Upper lobe of left lung (tissue), 6 donors: ENCODE measurements around the gene CISD3. TPM values are rescaled to one million over a fixed set of nuclear protein-coding genes. Genes with fewer than 3 reads are reported as not detected.
A peak's percentile ranks its signal among the peaks of the same experiment; 100 is the strongest.

Experiments
- ATAC-seq, 2 donors: fragments of 200-7000 bp; cut with Tn5 transposase; one replicate each; pipeline ENCODE4 v1.9.1; 2022; ENCODE audit warnings: mild to moderate bottlenecking in 2 of 2, moderate library complexity in 2 of 2; ENCODE audit not compliant: low FRiP score in 2 of 2
- DNase-seq, 2 donors: peaks; one replicate each; pipeline ENCODE4 v3.0.0-alpha.2; 2019 to 2020
- H3K27ac ChIP-seq, 4 donors: fragments of 200-600 bp; sonication (generic); one replicate each; pipeline ENCODE4 v1.5.1; 2016 to 2019
- H3K27me3 ChIP-seq, 4 donors: fragments of 200-600 bp; sonication (generic); one replicate each; pipeline ENCODE4 v1.5.1; 2017 to 2019
- H3K36me3 ChIP-seq, 4 donors: fragments of 200-600 bp; sonication (generic); one replicate each; pipeline ENCODE4 v1.5.1; 2016 to 2019
- H3K4me1 ChIP-seq, 4 donors: fragments of 200-600 bp; sonication (generic); one replicate each; pipeline ENCODE4 v1.5.1; 2018 to 2019
- H3K4me3 ChIP-seq, 4 donors: fragments of 200-600 bp; sonication (generic); one replicate each; pipeline ENCODE4 v1.5.1; 2017 to 2019; ENCODE audit warnings: mild to moderate bottlenecking in 2 of 4, moderate library complexity in 1 of 4
- H3K9me3 ChIP-seq, 4 donors: fragments of 200-600 bp; sonication (generic); one replicate each; pipeline ENCODE4 v1.5.1; 2018 to 2019
- EP300 ChIP-seq, 4 donors: sonication (generic); formaldehyde crosslinking; IDR thresholded peaks; one replicate each; pipeline ENCODE4 v1.5.1; 2017; ENCODE audit warnings: antibody characterized with exemption in 4 of 4, control low read depth in 2 of 4
- POLR2A ChIP-seq, 4 donors: fragments of 450-650 bp; IDR thresholded peaks; one replicate each; pipeline ENCODE4 v1.5.1; 2016 to 2017; ENCODE audit warnings: antibody characterized with exemption in 4 of 4, mild to moderate bottlenecking in 2 of 4
- POLR2AphosphoS5 ChIP-seq, 2 donors: sonication (generic); formaldehyde crosslinking; IDR thresholded peaks; one replicate each; pipeline ENCODE4 v1.5.1; 2017; ENCODE audit warnings: antibody characterized with exemption in 2 of 2
- WGBS, 2 donors: methylation state at CpG; one replicate each; pipeline ENCODE4 v1.1.5; 2017 to 2018; 5-methylcytosine and 5-hydroxymethylcytosine counted together
- total RNA-seq, 6 donors: library from RNA; depleted of rRNA in 4 of 6; stranded (reverse); fragments of >200 nt in 4 of 6; gene quantifications; one replicate each; pipeline versions ENCODE4 v1.1.0 to v1.2.1, GENCODE V29; 2016 to 2021
- TF ChIP-seq, protein P1 (sequence below), 6 experiments: fragments of 450-650 bp in 4 of 6; fragments of 200-600 bp in 2 of 6; sonication (generic) in 2 of 6; IDR thresholded peaks; one replicate each; pipeline ENCODE4 v1.5.1; 2016 to 2019; ENCODE audit warnings: antibody characterized with exemption in 6 of 6
- donor health status: DM: no; HTN: no; CAD: no; lungs with moderate emphysema.
- donor health status: DM: no; HTN: yes; CAD: no; lungs with severe emphysema.

Gene CISD3
- total RNA-seq, 6 donors from 2014 or later: 6.3 to 49.7 (median 15.9) TPM

DNA sequence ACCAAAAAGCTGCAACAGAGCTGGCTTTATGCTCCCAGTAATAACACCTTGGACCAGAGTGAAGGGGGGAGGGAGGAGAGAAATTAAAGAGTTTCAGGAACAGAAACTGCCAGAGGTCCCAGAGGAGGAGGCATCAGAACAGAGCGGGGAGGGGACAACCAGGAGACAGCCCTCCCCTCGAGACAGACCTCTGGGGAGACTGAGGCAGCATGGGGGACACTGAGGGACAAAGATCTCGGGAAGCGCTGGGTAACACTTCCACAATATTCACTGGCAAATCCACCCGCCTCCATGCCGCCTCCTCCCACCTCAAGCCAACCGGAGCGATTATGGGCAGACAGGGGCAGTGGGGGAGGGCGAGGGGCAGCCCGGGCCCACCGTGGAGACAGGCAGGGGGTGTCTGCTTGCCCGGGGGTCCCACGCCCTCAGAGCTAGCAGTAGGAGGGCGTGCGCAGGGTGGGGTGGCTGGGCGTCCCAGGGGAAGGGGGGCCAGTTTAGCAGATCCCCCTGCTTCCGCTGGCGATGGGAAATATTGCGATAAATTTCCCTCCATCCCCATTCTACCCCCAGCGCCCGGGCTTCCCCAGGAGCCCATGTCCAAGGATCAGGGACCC, 16.8 kb downstream of the CISD3 start:
- WGBS, 2 donors: 6 to 10% methylated on average over 4 to 18 of the region's 21 CpGs
- Histone ChIP-seq H3K27ac (peak overlapping the region; percentile 89 to 95 (median 92)), H3K9me3 (no peaks in the 10 kb centered on the region), H3K27me3 (peaks cover 0 to 14% (median 2%) of the 10 kb centered on the region in 4 donors), H3K36me3 (no peaks in the 10 kb centered on the region), H3K4me1 (peaks cover 69 to 90% (median 89%) of the 10 kb centered on the region in 4 donors), H3K4me3 (peak overlapping the region; percentile 84 to 97 (median 86))
- ATAC-seq: no peak
- no peak for TF ChIP-seq POLR2AphosphoS5 (IDR thresholded peaks at IDR 0.05)
- TF ChIP-seq, protein P1, sequence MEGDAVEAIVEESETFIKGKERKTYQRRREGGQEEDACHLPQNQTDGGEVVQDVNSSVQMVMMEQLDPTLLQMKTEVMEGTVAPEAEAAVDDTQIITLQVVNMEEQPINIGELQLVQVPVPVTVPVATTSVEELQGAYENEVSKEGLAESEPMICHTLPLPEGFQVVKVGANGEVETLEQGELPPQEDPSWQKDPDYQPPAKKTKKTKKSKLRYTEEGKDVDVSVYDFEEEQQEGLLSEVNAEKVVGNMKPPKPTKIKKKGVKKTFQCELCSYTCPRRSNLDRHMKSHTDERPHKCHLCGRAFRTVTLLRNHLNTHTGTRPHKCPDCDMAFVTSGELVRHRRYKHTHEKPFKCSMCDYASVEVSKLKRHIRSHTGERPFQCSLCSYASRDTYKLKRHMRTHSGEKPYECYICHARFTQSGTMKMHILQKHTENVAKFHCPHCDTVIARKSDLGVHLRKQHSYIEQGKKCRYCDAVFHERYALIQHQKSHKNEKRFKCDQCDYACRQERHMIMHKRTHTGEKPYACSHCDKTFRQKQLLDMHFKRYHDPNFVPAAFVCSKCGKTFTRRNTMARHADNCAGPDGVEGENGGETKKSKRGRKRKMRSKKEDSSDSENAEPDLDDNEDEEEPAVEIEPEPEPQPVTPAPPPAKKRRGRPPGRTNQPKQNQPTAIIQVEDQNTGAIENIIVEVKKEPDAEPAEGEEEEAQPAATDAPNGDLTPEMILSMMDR (IDR thresholded peaks at IDR 0.05): no peak
- TF ChIP-seq EP300 (IDR thresholded peaks at IDR 0.05): no peak
- TF ChIP-seq POLR2A (IDR thresholded peaks at IDR 0.05): no peak
- DNase-seq: peak in 1 of 2 donors; percentile 80

DNA sequence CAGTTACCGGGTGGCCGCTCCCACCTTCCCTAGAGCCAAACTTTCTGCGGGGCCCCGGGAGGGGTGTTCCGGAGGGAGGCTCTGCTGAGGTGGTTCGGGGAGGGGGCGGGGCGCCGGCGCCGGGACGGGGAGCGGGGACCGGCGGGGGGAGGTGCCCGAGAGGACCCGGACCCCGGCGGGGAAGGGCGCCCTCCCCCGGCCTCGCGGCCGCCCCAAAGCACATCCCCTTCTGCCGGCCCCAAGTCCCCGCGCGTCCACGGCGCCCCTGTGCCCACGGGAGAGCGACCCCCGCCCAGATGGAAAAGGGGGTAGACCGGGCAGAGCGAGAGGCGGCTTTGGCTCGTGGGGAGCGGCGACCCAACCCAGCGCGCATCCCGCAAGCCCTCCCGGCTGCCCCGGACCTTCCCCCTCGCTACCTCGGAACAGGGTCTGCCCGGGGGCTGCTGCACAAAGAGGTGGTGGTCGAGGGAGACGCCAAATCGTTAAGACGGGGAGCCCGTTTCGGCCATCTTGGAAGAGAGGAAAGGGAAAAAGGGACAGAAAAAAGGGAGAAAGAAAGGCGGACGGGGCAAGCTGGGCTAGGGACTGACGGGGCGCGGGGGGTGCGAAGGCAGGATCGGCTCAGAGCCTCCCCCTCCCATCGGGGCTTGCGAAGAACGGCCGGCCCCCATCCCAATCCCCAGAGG, 17.5 kb downstream of the CISD3 start:
- DNase-seq (peak in 1 of 2 donors; percentile 92), ATAC-seq (peak in 1 of 2 donors; percentile 0)
- Histone ChIP-seq H3K4me1 (peaks cover 62 to 86% (median 84%) of the 10 kb centered on the region in 4 donors), H3K27me3 (peaks cover 0 to 14% (median 2%) of the 10 kb centered on the region in 4 donors), H3K4me3 (peak overlapping the region; percentile 84 to 97 (median 86)), H3K9me3 (no peaks in the 10 kb centered on the region), H3K27ac (peak overlapping the region; percentile 89 to 95 (median 92)), H3K36me3 (no peaks in the 10 kb centered on the region)
- 2% methylated on average over 31 to 43 of the region's 64 CpGs for WGBS, 2 donors
- TF ChIP-seq POLR2AphosphoS5 (IDR thresholded peaks at IDR 0.05): no peak
- TF ChIP-seq, protein P1 (IDR thresholded peaks at IDR 0.05): peak in 1 of 6 experiments; percentile 28

DNA sequence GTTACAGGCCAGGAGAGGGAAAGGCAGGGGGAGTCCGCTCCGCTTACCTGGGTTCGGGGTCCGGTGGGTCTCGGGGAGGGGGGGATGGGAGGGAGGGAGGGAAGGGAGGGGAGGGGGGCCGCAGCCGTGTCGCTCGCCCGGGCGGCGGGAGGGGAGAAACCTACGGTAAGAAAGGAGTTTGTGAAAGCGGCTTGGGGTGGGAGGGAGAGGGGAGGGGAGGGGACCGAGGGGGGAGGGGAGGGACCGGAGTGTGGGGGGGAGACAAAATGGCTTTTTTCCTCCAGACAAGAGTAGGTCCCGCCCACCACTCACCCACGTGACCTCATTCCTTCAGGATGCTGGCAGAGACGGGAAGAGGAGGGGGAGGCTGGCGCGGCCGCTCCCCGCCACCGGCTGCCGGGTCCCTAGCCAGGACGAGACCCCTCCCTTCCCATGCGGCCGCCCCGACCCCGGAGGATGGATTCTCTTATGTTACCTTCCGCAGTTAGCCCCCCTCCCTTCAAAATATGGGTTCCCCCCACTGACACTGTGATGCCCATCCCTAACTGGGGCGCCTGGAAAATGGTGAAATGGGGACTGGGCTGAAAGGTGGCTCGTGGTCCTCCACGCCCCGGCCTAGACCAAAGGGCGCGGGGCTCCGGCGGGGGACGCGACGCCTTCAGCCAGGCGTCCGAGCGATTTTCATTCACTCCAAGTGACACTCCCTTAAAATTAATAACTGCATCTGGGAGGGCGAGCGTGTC, 18.2 kb downstream of the CISD3 start, which contains the start of gene PCGF2:
Gene PCGF2, minus strand, starts transcription at position 188 of the 743 bp plus-strand sequence. CDS start 7,934 bp downstream, outside the sequence.
- WGBS, 2 donors: 1% methylated on average over 15 to 33 of the region's 47 CpGs
- Histone ChIP-seq H3K27ac (peak within 1 kb of the TSS; percentile 89 to 95 (median 92)), H3K36me3 (no peaks in the 10 kb centered on the region), H3K9me3 (no peaks in the 10 kb centered on the region), H3K4me3 (peak within 1 kb of the TSS; percentile 84 to 97 (median 86)), H3K4me1 (peaks cover 58 to 82% (median 80%) of the 10 kb centered on the region in 4 donors), H3K27me3 (peaks cover 0 to 14% (median 2%) of the 10 kb centered on the region in 4 donors)
- TF ChIP-seq EP300 (IDR thresholded peaks at IDR 0.05): no peak
- TF ChIP-seq POLR2A (IDR thresholded peaks at IDR 0.05): peak in 2 of 4 donors; percentile 24 to 36
- TF ChIP-seq POLR2AphosphoS5 (IDR thresholded peaks at IDR 0.05): peak; percentile 46 to 62
- peak; percentile 12 to 59 for ATAC-seq
- DNase-seq: peak; percentile 88 to 91

DNA sequence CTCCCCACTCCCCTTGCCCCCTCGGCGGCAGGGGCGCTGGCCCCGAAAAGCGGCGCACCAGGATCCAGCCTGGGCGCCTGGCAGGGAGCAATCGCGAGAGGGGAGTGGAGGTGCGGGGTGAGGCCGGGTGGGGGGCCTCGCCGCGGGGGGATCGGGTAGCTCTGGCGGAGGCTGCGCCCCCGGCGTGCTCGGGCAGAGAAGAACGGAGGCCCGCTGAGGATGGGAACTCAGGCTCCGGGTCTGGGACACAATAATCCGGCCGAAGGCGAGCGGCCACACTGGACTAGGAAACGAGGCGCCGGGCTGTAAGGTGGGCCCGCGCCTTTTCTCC, 18.7 kb downstream of the CISD3 start:
- ATAC-seq (no peak), DNase-seq (peak in 1 of 2 donors; percentile 89)
- H3K27ac ChIP-seq: peak overlapping the region; percentile 89 to 95 (median 92)
- TF ChIP-seq EP300 (IDR thresholded peaks at IDR 0.05): no peak
- TF ChIP-seq POLR2A (IDR thresholded peaks at IDR 0.05): no peak
- TF ChIP-seq, protein P1 (IDR thresholded peaks at IDR 0.05): no peak
- TF ChIP-seq POLR2AphosphoS5 (IDR thresholded peaks at IDR 0.05): no peak
- no peaks in the 10 kb centered on the region for H3K36me3 ChIP-seq
- 0% methylated on average over 9 to 29 of the region's 32 CpGs for WGBS, 2 donors
- peak overlapping the region; percentile 46 to 86 (median 84) for H3K4me3 ChIP-seq
- peaks cover 58 to 82% (median 80%) of the 10 kb centered on the region in 4 donors for H3K4me1 ChIP-seq
- H3K9me3 ChIP-seq: no peaks in the 10 kb centered on the region
- H3K27me3 ChIP-seq: peaks cover 0 to 14% (median 2%) of the 10 kb centered on the region in 4 donors
